HL-60 (cell line): ENCODE data around the gene SLC2A2.

Experiments used
- DNase-seq, 2 experiments: peaks; one replicate each; pipeline ENCODE4 v3.0.0-alpha.2; 2010 to 2020; ENCODE audit warnings: low read depth in 1 of 2, low spot score in 1 of 2
- H3K27ac ChIP-seq: fragments of 250-450 bp; sonication (Bioruptor Pico); replicated peaks from 2 replicates; pipeline ENCODE4 v1.5.1; 2020; ENCODE audit warnings: mild to moderate bottlenecking, moderate library complexity
- H3K27me3 ChIP-seq: fragments of 250-450 bp; sonication (Bioruptor Pico); 2 replicates; pipeline ENCODE4 v1.5.1; 2021; ENCODE audit warnings: mild to moderate bottlenecking, moderate library complexity; ENCODE audit not compliant: insufficient read depth, poor library complexity, severe bottlenecking
- H3K4me3 ChIP-seq: replicated peaks from 2 replicates; pipeline ENCODE4 v1.5.1; 2011; ENCODE audit warnings: mild to moderate bottlenecking, control low read depth, low read length; ENCODE audit not compliant: insufficient read depth
- GABPA ChIP-seq: IDR thresholded peaks from 2 replicates; pipeline ENCODE4 v1.6.1; 2012; ENCODE audit warnings: low read depth
- POLR2AphosphoS5 ChIP-seq: IDR thresholded peaks from 2 replicates; pipeline ENCODE4 v1.6.1; 2012; ENCODE audit warnings: low read depth
- SPI1 ChIP-seq: IDR thresholded peaks from 2 replicates; pipeline ENCODE4 v1.6.1; 2012; ENCODE audit warnings: low read depth, mild to moderate bottlenecking, borderline replicate concordance
- TF ChIP-seq, protein P1 (sequence below): IDR thresholded peaks from 2 replicates; pipeline ENCODE4 v1.6.1; 2012; ENCODE audit warnings: low read depth; ENCODE audit not compliant: insufficient replicate concordance
- TF ChIP-seq, protein P2 (sequence below): IDR thresholded peaks from one replicate; pipeline ENCODE4 v1.5.1; 2011; ENCODE audit warnings: low read length, control low read depth, inconsistent platforms; ENCODE audit not compliant: insufficient read depth

The SLC2A2 gene

DNA sequence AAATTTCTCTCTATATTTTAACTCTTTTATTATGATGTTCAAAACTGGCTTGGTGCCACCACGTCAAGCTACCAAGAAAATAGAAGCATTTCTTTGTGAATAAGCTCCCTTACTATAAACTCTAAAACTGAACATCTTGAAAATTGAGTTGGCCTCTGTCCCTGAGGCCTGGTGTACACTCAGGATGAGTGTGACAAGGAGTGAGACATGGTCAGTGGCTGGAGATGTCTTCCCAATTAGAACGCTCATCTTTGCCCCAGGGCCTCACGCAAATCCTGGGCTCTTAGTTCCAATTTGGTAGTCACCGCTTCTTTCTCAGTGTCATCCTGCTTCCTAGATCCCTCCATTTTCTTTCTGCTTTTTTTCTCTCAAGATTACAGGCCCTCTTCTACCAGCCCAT, 26.2 kb downstream of the SLC2A2 start:
- TF ChIP-seq SPI1 = no peak
- no peak for TF ChIP-seq POLR2AphosphoS5
- TF ChIP-seq, protein P1, sequence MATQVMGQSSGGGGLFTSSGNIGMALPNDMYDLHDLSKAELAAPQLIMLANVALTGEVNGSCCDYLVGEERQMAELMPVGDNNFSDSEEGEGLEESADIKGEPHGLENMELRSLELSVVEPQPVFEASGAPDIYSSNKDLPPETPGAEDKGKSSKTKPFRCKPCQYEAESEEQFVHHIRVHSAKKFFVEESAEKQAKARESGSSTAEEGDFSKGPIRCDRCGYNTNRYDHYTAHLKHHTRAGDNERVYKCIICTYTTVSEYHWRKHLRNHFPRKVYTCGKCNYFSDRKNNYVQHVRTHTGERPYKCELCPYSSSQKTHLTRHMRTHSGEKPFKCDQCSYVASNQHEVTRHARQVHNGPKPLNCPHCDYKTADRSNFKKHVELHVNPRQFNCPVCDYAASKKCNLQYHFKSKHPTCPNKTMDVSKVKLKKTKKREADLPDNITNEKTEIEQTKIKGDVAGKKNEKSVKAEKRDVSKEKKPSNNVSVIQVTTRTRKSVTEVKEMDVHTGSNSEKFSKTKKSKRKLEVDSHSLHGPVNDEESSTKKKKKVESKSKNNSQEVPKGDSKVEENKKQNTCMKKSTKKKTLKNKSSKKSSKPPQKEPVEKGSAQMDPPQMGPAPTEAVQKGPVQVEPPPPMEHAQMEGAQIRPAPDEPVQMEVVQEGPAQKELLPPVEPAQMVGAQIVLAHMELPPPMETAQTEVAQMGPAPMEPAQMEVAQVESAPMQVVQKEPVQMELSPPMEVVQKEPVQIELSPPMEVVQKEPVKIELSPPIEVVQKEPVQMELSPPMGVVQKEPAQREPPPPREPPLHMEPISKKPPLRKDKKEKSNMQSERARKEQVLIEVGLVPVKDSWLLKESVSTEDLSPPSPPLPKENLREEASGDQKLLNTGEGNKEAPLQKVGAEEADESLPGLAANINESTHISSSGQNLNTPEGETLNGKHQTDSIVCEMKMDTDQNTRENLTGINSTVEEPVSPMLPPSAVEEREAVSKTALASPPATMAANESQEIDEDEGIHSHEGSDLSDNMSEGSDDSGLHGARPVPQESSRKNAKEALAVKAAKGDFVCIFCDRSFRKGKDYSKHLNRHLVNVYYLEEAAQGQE = no peak
- TF ChIP-seq, protein P2, sequence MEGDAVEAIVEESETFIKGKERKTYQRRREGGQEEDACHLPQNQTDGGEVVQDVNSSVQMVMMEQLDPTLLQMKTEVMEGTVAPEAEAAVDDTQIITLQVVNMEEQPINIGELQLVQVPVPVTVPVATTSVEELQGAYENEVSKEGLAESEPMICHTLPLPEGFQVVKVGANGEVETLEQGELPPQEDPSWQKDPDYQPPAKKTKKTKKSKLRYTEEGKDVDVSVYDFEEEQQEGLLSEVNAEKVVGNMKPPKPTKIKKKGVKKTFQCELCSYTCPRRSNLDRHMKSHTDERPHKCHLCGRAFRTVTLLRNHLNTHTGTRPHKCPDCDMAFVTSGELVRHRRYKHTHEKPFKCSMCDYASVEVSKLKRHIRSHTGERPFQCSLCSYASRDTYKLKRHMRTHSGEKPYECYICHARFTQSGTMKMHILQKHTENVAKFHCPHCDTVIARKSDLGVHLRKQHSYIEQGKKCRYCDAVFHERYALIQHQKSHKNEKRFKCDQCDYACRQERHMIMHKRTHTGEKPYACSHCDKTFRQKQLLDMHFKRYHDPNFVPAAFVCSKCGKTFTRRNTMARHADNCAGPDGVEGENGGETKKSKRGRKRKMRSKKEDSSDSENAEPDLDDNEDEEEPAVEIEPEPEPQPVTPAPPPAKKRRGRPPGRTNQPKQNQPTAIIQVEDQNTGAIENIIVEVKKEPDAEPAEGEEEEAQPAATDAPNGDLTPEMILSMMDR = no peak
- TF ChIP-seq GABPA = no peak
- DNase-seq = no peak
- Histone ChIP-seq H3K27me3 (peaks cover 2% of the 10 kb centered on the region), H3K4me3 (no peak overlapping the region), H3K27ac (no peak overlapping the region)

DNA sequence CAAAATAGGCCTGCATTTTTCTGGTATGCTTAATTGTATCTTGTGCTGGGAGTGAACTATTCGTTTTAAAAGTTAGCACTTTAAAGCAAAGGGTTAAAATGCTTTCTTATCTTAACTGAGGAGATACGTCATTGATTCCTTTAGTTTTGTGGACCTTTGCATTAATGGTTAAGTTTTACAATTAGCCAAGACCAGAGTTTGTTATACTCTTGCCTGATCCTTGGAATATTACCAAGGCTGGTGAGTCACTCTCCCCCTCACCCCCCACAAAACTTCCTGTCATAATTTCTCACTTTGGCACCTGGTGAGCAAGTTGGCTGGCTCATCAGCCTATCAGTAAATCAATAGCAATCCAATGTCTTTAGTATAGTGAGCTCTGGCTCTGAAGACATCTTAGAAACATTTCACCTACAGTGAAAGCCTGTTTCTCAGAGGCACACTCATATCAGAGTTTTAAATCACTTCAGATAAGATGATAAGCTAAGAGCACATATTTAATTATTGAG, 26.7 kb downstream of the SLC2A2 start:
- no peak for TF ChIP-seq GABPA
- no peak for TF ChIP-seq SPI1
- TF ChIP-seq, protein P2 = no peak
- Histone ChIP-seq H3K27ac (no peak overlapping the region), H3K27me3 (peaks cover 2% of the 10 kb centered on the region), H3K4me3 (no peak overlapping the region)
- no peak for DNase-seq

DNA sequence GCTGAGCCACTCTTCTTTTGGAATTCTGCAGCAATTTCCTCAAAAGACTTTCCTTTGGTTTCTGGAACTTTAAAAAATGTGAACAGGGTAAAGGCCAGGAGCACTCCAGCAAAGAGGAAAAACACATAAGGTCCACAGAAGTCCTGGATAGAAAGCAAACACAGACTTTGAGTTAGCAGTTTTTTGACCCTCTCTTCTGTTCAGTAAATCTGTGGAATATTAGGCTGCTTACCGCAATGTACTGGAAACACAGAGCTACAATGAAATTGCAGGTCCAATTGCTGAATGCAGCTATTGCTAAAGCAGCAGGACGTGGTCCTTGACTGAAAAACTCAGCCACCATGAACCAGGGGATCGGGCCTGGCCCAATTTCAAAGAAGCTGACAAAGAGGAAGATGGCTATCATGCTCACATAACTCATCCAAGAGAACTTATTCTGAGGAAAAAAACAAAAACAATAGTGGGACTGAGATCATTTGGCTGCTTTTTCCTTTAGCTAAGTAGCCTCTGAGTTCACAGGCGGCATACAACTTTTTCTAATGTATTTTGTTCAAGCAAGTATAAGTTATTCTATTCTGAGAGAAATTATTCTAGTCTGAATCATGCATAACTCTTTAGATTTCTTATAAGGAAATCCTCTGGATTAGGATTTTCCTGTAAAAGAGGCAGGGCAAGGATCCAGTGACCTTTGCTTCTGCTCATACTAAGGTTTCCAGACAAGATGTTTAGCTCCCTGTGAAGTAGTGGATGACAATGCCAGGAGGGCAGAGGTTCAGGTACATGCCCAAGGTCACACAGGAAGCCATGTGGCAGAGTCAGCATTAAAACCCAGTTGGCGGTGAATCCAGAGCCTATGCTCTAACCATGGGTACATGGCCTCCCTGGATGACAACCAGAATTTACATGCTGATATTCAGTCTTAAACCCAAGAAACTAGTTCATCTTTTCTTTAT, 28.3 kb downstream of the SLC2A2 start:
- Histone ChIP-seq H3K27ac (no peak overlapping the region), H3K4me3 (no peak overlapping the region), H3K27me3 (peaks cover 2% of the 10 kb centered on the region)
- no peak for TF ChIP-seq GABPA
- TF ChIP-seq, protein P1 = no peak
- TF ChIP-seq, protein P2 = no peak
- TF ChIP-seq POLR2AphosphoS5 = no peak
- TF ChIP-seq SPI1 = no peak
- no peak for DNase-seq
